Erythroblast (primary cell): ENCODE data around the gene BEND6.

Experiments
- GATA1 ChIP-seq: IDR thresholded peaks from 2 replicates; pipeline ENCODE4 v1.6.1; 2011; ENCODE audit warnings: low read depth, mild to moderate bottlenecking, control low read depth, low read length, moderate library complexity
- POLR2A ChIP-seq: IDR thresholded peaks from 2 replicates; pipeline ENCODE4 v1.6.1; 2011; ENCODE audit warnings: mild to moderate bottlenecking, low read length

DNA sequence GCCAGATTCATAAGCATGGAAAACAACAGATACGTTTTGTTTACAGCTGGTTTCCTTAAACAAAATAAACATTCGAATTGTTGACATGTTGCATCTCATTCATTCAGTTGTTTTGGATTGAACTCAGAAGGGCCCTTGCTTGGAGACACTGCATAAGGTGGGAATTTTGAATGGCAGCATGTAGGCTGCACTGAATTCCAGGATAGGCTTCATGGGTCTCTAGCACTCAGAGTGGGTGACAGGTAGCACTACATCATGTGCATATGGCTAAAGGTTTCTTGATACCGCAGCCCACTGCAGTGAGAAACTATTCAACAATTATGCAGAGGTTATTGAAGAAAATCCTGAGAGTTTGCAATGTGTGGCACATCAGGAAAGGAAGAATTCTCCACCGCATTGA lies 1.6 kb downstream of the BEND6 start:
- no peak for TF ChIP-seq POLR2A
- no peak for TF ChIP-seq GATA1
